BE2C (cell line): ENCODE measurements around the gene ZRANB3.

Source experiments
- DNase-seq: peaks from one replicate; pipeline ENCODE4 v3.0.0-alpha.2; 2020
- H3K27me3 ChIP-seq: fragments of 250-450 bp; sonication (Bioruptor Pico); 2 replicates; pipeline ENCODE4 v1.5.1; 2020; ENCODE audit warnings: mild to moderate bottlenecking
- H3K36me3 ChIP-seq: fragments of 250-450 bp; sonication (Bioruptor Pico); 2 replicates; pipeline ENCODE4 v1.5.1; 2020; ENCODE audit warnings: mild to moderate bottlenecking
- H3K4me1 ChIP-seq: fragments of 250-450 bp; sonication (Bioruptor Pico); 2 replicates; pipeline ENCODE4 v1.5.1; 2020
- H3K4me3 ChIP-seq: 2 replicates; pipeline ENCODE4 v1.5.1; 2011; ENCODE audit warnings: low read depth, low read length
- H3K9me3 ChIP-seq: fragments of 250-450 bp; sonication (Bioruptor Pico); 2 replicates; pipeline ENCODE4 v1.5.1; 2020
- CTCF ChIP-seq: IDR thresholded peaks from 2 replicates; pipeline ENCODE4 v1.5.1; 2012; ENCODE audit warnings: mild to moderate bottlenecking, low read depth, low read length

Gene ZRANB3

GRCh38 chr2:135494917-135495316, 36.1 kb downstream of the ZRANB3 start:
- no peak for DNase-seq
- H3K4me1 ChIP-seq: no peaks in the 10 kb centered on the region
- H3K36me3 ChIP-seq: no peaks in the 10 kb centered on the region
- H3K4me3 ChIP-seq: no peak overlapping the region
- no peaks in the 10 kb centered on the region for H3K27me3 ChIP-seq
- no peaks in the 10 kb centered on the region for H3K9me3 ChIP-seq
- no peak for TF ChIP-seq CTCF

- no peak overlapping the region for H3K4me3 ChIP-seq
- no peaks in the 10 kb centered on the region for H3K9me3 ChIP-seq
- no peak for TF ChIP-seq CTCF
- H3K4me1 ChIP-seq: no peaks in the 10 kb centered on the region
- no peaks in the 10 kb centered on the region for H3K27me3 ChIP-seq
- H3K36me3 ChIP-seq: no peaks in the 10 kb centered on the region
- DNase-seq: no peak
Measured at GRCh38 chr2:135494503-135494902, 36.5 kb downstream of the ZRANB3 start.

- H3K4me1 ChIP-seq: no peaks in the 10 kb centered on the region
- H3K4me3 ChIP-seq: no peak overlapping the region
- DNase-seq: no peak
- TF ChIP-seq CTCF: no peak
- no peaks in the 10 kb centered on the region for H3K36me3 ChIP-seq
- no peaks in the 10 kb centered on the region for H3K27me3 ChIP-seq
- H3K9me3 ChIP-seq: no peaks in the 10 kb centered on the region
Measured at GRCh38 chr2:135490376-135490775, 40.6 kb downstream of the ZRANB3 start.

- no peaks in the 10 kb centered on the region for H3K36me3 ChIP-seq
- H3K4me1 ChIP-seq: no peaks in the 10 kb centered on the region
- no peak overlapping the region for H3K4me3 ChIP-seq
- H3K9me3 ChIP-seq: no peaks in the 10 kb centered on the region
- H3K27me3 ChIP-seq: no peaks in the 10 kb centered on the region
- no peak for TF ChIP-seq CTCF
- DNase-seq: no peak
Measured at GRCh38 chr2:135485441-135485840, 45.6 kb downstream of the ZRANB3 start.

GRCh38 chr2:135475128-135475527, 55.9 kb downstream of the ZRANB3 start:
- DNase-seq: no peak
- no peak overlapping the region for H3K4me3 ChIP-seq
- H3K36me3 ChIP-seq: no peaks in the 10 kb centered on the region
- no peaks in the 10 kb centered on the region for H3K9me3 ChIP-seq
- no peaks in the 10 kb centered on the region for H3K4me1 ChIP-seq
- H3K27me3 ChIP-seq: no peaks in the 10 kb centered on the region
- TF ChIP-seq CTCF: no peak

- no peaks in the 10 kb centered on the region for H3K36me3 ChIP-seq
- H3K9me3 ChIP-seq: no peaks in the 10 kb centered on the region
- peak; percentile 58 for TF ChIP-seq CTCF
- H3K4me1 ChIP-seq: no peaks in the 10 kb centered on the region
- no peaks in the 10 kb centered on the region for H3K27me3 ChIP-seq
- DNase-seq: peak; percentile 12
- no peak overlapping the region for H3K4me3 ChIP-seq
Measured at GRCh38 chr2:135473567-135473966, 57.5 kb downstream of the ZRANB3 start.
